GM23338 (cell line): ENCODE results near the gene KLHL18. TPM values are rescaled to one million over a fixed set of nuclear protein-coding genes. Genes with fewer than 3 reads are reported as not detected.
"Not testable (repeated sequence)": the region's sequence is repeated elsewhere in the genome, so short reads cannot be mapped to it uniquely, and the experiment has no call there.

ENCODE experiments used
- ATAC-seq: fragments of 200-7000 bp; cut with Tn5 transposase; 3 replicates; pipeline ENCODE4 v1.9.1; 2020
- DNase-seq: peaks from one replicate; pipeline ENCODE4 v3.0.0-alpha.2; 2015; ENCODE audit warnings: low spot score
- H2AFZ ChIP-seq: fragments of 200-600 bp; sonication (generic); 2 replicates; pipeline ENCODE4 v1.8.0; 2016; ENCODE audit warnings: antibody characterized with exemption, mild to moderate bottlenecking, moderate library complexity
- H3F3A ChIP-seq: fragments of 200-600 bp; sonication (generic); replicated peaks from 2 replicates; pipeline ENCODE4 v1.8.0; 2017; ENCODE audit warnings: antibody characterized with exemption, mixed run types, low read depth
- H3K27ac ChIP-seq: fragments of 200-600 bp; sonication (generic); 2 replicates; pipeline ENCODE4 v1.6.1; 2016; ENCODE audit warnings: low read depth
- H3K27me3 ChIP-seq: fragments of 200-600 bp; sonication (generic); 2 replicates; pipeline ENCODE4 v1.8.0; 2016; ENCODE audit warnings: mild to moderate bottlenecking, mixed run types, moderate library complexity; ENCODE audit not compliant: insufficient read depth
- H3K36me3 ChIP-seq: fragments of 200-600 bp; sonication (generic); 2 replicates; pipeline ENCODE4 v1.8.0; 2016; ENCODE audit warnings: mild to moderate bottlenecking; ENCODE audit not compliant: insufficient read depth
- H3K4me1 ChIP-seq: fragments of 200-600 bp; sonication (generic); 2 replicates; pipeline ENCODE4 v1.8.0; 2016; ENCODE audit warnings: mild to moderate bottlenecking, moderate library complexity; ENCODE audit not compliant: insufficient read depth
- H3K4me2 ChIP-seq: fragments of 200-600 bp; sonication (generic); 2 replicates; pipeline ENCODE4 v1.7.1; 2017; ENCODE audit warnings: mixed run types
- H3K4me3 ChIP-seq: fragments of 200-600 bp; sonication (generic); 2 replicates; pipeline ENCODE4 v1.6.1; 2016; ENCODE audit warnings: mixed run types
- H3K79me2 ChIP-seq: fragments of 200-600 bp; sonication (generic); replicated peaks from 2 replicates; pipeline ENCODE4 v1.8.0; 2017; ENCODE audit warnings: mild to moderate bottlenecking; ENCODE audit not compliant: insufficient read depth
- H3K9me2 ChIP-seq: fragments of 200-600 bp; sonication (generic); 2 replicates; pipeline ENCODE4 v1.8.0; 2017; ENCODE audit not compliant: insufficient read depth
- H4K20me1 ChIP-seq: fragments of 200-600 bp; sonication (generic); replicated peaks from 2 replicates; pipeline ENCODE4 v1.8.0; 2017; ENCODE audit warnings: mild to moderate bottlenecking; ENCODE audit not compliant: insufficient read depth
- H3K27ac Mint-ChIP-seq: 2 replicates; pipeline ENCODE4 v1.8.0; 2020; ENCODE audit warnings: inconsistent platforms, mild to moderate bottlenecking, moderate library complexity, mixed read lengths
- H3K27me3 Mint-ChIP-seq: 3 replicates; pipeline ENCODE4 v1.8.0; 2022; ENCODE audit warnings: low read depth, mild to moderate bottlenecking, moderate library complexity, mixed read lengths, inconsistent platforms; ENCODE audit not compliant: insufficient read depth, poor library complexity
- H3K36me3 Mint-ChIP-seq: 3 replicates; pipeline ENCODE4 v1.8.0; 2021; ENCODE audit warnings: low read depth, mild to moderate bottlenecking, inconsistent platforms, moderate library complexity, mixed read lengths
- H3K4me1 Mint-ChIP-seq: 3 replicates; pipeline ENCODE4 v1.8.0; 2020; ENCODE audit warnings: mild to moderate bottlenecking, inconsistent platforms, mixed read lengths
- H3K4me3 Mint-ChIP-seq: 3 replicates; pipeline ENCODE4 v1.8.0; 2021; ENCODE audit warnings: moderate library complexity, mild to moderate bottlenecking, inconsistent platforms, mixed read lengths
- H3K9me3 Mint-ChIP-seq: 3 replicates; pipeline ENCODE4 v1.8.0; 2020; ENCODE audit warnings: moderate library complexity, mild to moderate bottlenecking, inconsistent platforms, mixed read lengths
- EZH2 ChIP-seq: fragments of 200-600 bp; sonication (generic); IDR thresholded peaks from one replicate; pipeline ENCODE4 v1.8.0; 2017; ENCODE audit warnings: antibody characterized with exemption, mild to moderate bottlenecking, low read depth; ENCODE audit not compliant: unreplicated experiment
- JUNB ChIP-seq: IDR thresholded peaks from one replicate; pipeline ENCODE4 v1.6.1; 2016; ENCODE audit warnings: antibody characterized with exemption; ENCODE audit not compliant: unreplicated experiment
- STAT1 ChIP-seq: IDR thresholded peaks from one replicate; pipeline ENCODE4 v1.6.1; 2016; ENCODE audit warnings: antibody characterized with exemption; ENCODE audit not compliant: unreplicated experiment
- ZNF462 ChIP-seq: fragments of 250-450 bp; sonication (Bioruptor Pico); IDR thresholded peaks from 2 replicates; pipeline ENCODE4 v1.5.0; 2020; ENCODE audit warnings: mild to moderate bottlenecking, moderate library complexity
- polyA plus RNA-seq: library from polyadenylated mRNA; unstranded; fragments of >200 nt; fragmentation: Nextera tagmentation; extraction: Ambion mirVana; gene quantifications from 2 replicates; pipeline ENCODE4 v1.2.1, GENCODE V29; 2016
- total RNA-seq: library from RNA; depleted of rRNA; stranded (reverse); fragments of >200 nt; shearing (Covaris generic); gene quantifications from 2 replicates; pipeline ENCODE4 v1.2.3, GENCODE V29; 2014
- TF ChIP-seq, protein P1 (sequence below): IDR thresholded peaks from 2 replicates; pipeline ENCODE4 v1.6.1; 2016; ENCODE audit warnings: antibody characterized with exemption

KLHL18 gene
- total and polyA plus RNA-seq, 2 experiments from 2014 or later: 11.3 to 18.1 TPM

- TF ChIP-seq ZNF462 (CRISPR knock-in tag): no peak
Observed at GRCh38 chr3:47251689-47252088, 31.1 kb upstream of the KLHL18 start (continued).

DNA sequence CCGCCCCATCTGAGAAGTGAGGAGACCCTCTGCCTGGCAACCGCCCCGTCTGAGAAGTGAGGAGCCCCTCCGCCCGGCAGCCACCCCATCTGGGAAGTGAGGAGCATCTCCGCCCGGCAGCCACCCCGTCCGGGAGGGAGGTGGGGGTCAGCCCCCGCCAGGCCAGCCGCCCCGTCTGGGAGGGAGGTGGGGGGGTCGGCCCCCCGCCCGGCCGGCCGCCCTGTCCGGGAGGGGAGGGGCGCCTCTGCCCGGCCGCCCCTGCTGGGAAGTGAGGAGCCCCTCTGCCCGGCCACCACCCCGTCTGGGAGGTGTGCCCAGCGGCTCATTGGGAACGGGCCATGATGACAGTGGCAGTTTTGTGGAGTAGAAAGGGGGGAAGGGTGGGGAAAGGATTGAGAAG, 26.4 kb upstream of the KLHL18 start:
- not testable (repeated sequence) for DNase-seq, H3K4me3 Mint-ChIP-seq, H3K36me3 ChIP-seq, H3F3A ChIP-seq, H3K27me3 Mint-ChIP-seq, H3K9me2 ChIP-seq, H3K79me2 ChIP-seq, H3K27me3 ChIP-seq, H4K20me1 ChIP-seq, H3K4me3 ChIP-seq, ATAC-seq, H2AFZ ChIP-seq, H3K36me3 Mint-ChIP-seq, H3K27ac Mint-ChIP-seq, H3K4me1 Mint-ChIP-seq, H3K9me3 Mint-ChIP-seq, H3K27ac ChIP-seq, H3K4me1 ChIP-seq, H3K4me2 ChIP-seq

- Mint-ChIP-seq H3K36me3 (no peaks in the 10 kb centered on the region), H3K27me3 (peaks cover 6% of the 10 kb centered on the region), H3K4me3 (no peak overlapping the region), H3K27ac (no peak overlapping the region), H3K4me1 (peaks cover 7% of the 10 kb centered on the region), H3K9me3 (no peaks in the 10 kb centered on the region)
- Histone ChIP-seq H3K4me3 (no peak overlapping the region), H3K79me2 (no peaks in the 10 kb centered on the region), H2AFZ (no peak overlapping the region), H3K4me2 (no peak overlapping the region), H3F3A (0 out of 2 replicates have a peak, but pooled peaks cover 3% of the 10 kb centered on the region), H3K27ac (no peak overlapping the region), H3K9me2 (peaks cover 8% of the 10 kb centered on the region), H3K27me3 (no peaks in the 10 kb centered on the region), H3K36me3 (no peaks in the 10 kb centered on the region), H3K4me1 (peaks cover 9% of the 10 kb centered on the region), H4K20me1 (no peaks in the 10 kb centered on the region)
- ATAC-seq (no peak), DNase-seq (no peak)
- TF ChIP-seq, protein P1, sequence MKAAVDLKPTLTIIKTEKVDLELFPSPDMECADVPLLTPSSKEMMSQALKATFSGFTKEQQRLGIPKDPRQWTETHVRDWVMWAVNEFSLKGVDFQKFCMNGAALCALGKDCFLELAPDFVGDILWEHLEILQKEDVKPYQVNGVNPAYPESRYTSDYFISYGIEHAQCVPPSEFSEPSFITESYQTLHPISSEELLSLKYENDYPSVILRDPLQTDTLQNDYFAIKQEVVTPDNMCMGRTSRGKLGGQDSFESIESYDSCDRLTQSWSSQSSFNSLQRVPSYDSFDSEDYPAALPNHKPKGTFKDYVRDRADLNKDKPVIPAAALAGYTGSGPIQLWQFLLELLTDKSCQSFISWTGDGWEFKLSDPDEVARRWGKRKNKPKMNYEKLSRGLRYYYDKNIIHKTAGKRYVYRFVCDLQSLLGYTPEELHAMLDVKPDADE: no peak
- TF ChIP-seq STAT1 (no peak), JUNB (no peak), EZH2 (no peak)
Observed at GRCh38 chr3:47259114-47259513, 23.6 kb upstream of the KLHL18 start.
